HG03439 (cell line): ENCODE measurements around the gene COG5.

Experiments
- ATAC-seq: cut with Tn5 transposase; IDR thresholded peaks from one replicate; pipeline ENCODE4 v1.9.1; 2021; ENCODE audit warnings: mild to moderate bottlenecking, moderate library complexity; ENCODE audit not compliant: unreplicated experiment

The COG5 gene

GRCh38 chr7:107563775-107564552 is at the start of gene COG5, which contains the start of gene DUS4L:
COG5 (minus strand) TSS chr7:107563920; CDS start chr7:107563896, 24 bp downstream.
DUS4L (plus strand) TSS chr7:107563971; CDS start chr7:107567071, 3,100 bp downstream.
- ATAC-seq, result peak; percentile 97

GRCh38 chr7:107613439-107613838 is 49.7 kb upstream of the COG5 start:
- ATAC-seq, result no peak

GRCh38 chr7:107610323-107610722 is 46.6 kb upstream of the COG5 start:
- no peak for ATAC-seq

- ATAC-seq, result no peak
These were observed 46.1 kb upstream of the COG5 start for GRCh38 chr7:107609811-107610261.

- ATAC-seq, result no peak
These were observed 42.6 kb upstream of the COG5 start for GRCh38 chr7:107606303-107606702.

- ATAC-seq, result no peak
These were observed 41.6 kb upstream of the COG5 start for GRCh38 chr7:107605218-107605815.

GRCh38 chr7:107600816-107601215 is 37.1 kb upstream of the COG5 start:
- ATAC-seq, result no peak

GRCh38 chr7:107599262-107599661 is 35.5 kb upstream of the COG5 start:
- no peak for ATAC-seq

GRCh38 chr7:107597953-107598352 is 34.2 kb upstream of the COG5 start:
- no peak for ATAC-seq

- no peak for ATAC-seq
These were observed 33.8 kb upstream of the COG5 start for GRCh38 chr7:107597582-107597916.

- no peak for ATAC-seq
These were observed 33.3 kb upstream of the COG5 start for GRCh38 chr7:107596881-107597581.

GRCh38 chr7:107594961-107595737 is 31.4 kb upstream of the COG5 start:
- no peak for ATAC-seq

GRCh38 chr7:107593025-107593410 is 29.3 kb upstream of the COG5 start:
- no peak for ATAC-seq

GRCh38 chr7:107592361-107593024 is 28.8 kb upstream of the COG5 start:
- no peak for ATAC-seq

GRCh38 chr7:107591421-107591820 is 27.7 kb upstream of the COG5 start:
- ATAC-seq, result no peak

- ATAC-seq, result no peak
These were observed 24.9 kb upstream of the COG5 start for GRCh38 chr7:107588529-107589130.

GRCh38 chr7:107584716-107585115 is 21.0 kb upstream of the COG5 start:
- no peak for ATAC-seq

- ATAC-seq, result no peak
These were observed 19.2 kb upstream of the COG5 start for GRCh38 chr7:107582875-107583274.

- no peak for ATAC-seq
These were observed 17.8 kb upstream of the COG5 start for GRCh38 chr7:107581387-107582013.
